HFF-Myc (cell line): ENCODE data around the gene MYOM3.
A peak's percentile ranks its signal among the peaks of the same experiment; 100 is the strongest.

Source experiments
- DNase-seq: peaks from one replicate; pipeline ENCODE4 v3.0.0-alpha.2; 2011; ENCODE audit warnings: low read depth; ENCODE audit errors: extremely low read depth
- H3K4me3 ChIP-seq: replicated peaks from 2 replicates; pipeline ENCODE4 v1.5.1; 2011; ENCODE audit warnings: low read depth, mild to moderate bottlenecking, control low read depth, low read length
- CTCF ChIP-seq: IDR thresholded peaks from 2 replicates; pipeline ENCODE4 v1.5.1; 2012; ENCODE audit warnings: mild to moderate bottlenecking, low read depth, low read length, control low read depth; ENCODE audit errors: missing control alignments

The MYOM3 gene

GRCh38 chr1:24154215-24154614 is 42.3 kb upstream of the MYOM3 start:
- H3K4me3 ChIP-seq: no peak overlapping the region
- no peak for TF ChIP-seq CTCF
- no peak for DNase-seq

DNA sequence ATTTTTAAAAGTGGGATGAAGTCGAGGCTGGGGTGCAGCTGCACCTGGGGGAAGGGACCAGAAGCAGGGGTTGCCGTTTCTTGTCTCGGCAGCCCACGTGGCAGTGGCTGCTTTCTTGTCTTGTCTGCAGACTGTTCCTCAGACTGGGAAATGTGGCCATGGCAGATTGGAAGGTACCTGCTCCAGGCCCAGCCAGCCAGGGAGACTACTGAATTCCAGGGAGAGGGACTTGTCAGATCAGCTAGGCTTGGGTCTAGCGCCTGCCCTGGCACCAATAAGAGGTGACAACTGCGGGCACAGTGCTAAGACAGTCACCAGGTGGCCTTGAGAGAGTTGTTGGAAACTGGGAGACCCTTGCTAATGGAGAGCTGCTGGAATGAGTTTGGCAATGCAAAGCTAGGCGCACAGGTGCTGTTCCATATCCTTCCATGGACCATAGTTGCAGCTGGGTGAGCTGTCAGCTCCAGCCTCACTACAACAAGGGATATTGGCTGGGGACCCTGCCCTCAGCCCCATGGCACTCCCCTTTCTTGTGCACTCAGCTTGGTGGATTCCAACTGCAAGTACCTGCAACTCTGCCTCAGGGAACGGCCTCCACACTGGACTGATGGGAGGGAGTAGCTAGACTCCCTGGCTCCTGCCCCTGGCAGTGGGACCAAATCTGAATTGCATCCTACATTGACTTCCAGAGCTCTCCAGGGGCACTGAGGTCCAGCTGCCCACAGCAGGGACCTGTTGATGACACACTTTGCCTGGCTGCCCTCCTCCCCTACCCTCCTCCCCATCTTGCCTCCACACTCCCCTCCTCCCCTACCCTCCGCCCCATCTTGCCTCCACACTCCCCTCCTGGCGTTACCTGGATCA is 40.9 kb upstream of the MYOM3 start:
- no peak for DNase-seq
- no peak for TF ChIP-seq CTCF
- H3K4me3 ChIP-seq: no peak overlapping the region

- TF ChIP-seq CTCF: no peak
- DNase-seq: no peak
- H3K4me3 ChIP-seq: no peak overlapping the region
Observed at GRCh38 chr1:24151175-24151533, 39.2 kb upstream of the MYOM3 start.

DNA sequence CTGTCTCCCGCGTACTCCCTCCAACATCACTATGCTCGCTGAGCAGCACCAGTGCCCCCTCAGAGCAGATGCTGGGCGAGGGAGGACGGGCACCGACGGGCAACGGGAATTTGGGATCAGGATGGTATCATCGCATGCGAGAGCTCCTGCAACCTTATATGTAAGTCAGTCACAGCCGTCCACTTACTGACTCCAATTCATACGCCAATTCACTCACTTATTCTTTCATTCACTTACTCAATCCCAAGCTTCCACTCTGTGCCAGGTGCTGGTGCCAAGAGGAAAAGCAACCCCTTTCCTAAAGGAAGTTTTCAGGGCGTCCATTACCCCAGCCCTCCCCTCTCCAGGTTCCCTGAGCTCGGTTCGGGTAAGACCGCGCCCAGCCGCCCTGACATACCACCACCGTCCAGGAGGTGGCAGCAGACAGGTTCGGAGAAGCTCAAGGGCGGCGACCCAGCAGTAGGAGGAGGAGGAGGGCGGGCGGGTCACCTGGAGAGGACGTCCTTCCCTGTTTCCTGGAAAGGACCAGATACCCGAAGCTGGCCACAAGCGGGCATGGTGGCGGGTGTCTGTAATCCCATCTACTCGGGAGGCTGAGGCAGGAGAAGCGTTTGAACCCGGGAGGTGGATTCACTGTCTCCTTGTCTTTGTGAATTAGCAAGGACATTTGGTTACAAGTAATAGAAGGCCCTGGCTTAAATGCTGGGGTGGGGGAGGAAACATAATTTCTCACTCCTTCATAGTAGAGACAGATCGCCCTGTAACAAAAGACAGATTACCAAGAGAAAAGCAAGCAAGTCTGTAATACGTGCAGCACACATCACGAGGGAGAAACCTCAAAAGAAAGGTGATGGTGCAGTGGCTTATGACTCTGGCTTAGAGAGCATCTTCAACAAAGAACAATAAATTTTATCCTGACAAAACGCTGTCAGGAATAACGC is 38.6 kb upstream of the MYOM3 start:
- TF ChIP-seq CTCF: peak; percentile 73
- H3K4me3 ChIP-seq: no peak overlapping the region
- peak; percentile 39 for DNase-seq

- TF ChIP-seq CTCF: no peak
Observed at GRCh38 chr1:24149866-24150233, 37.9 kb upstream of the MYOM3 start.

DNA sequence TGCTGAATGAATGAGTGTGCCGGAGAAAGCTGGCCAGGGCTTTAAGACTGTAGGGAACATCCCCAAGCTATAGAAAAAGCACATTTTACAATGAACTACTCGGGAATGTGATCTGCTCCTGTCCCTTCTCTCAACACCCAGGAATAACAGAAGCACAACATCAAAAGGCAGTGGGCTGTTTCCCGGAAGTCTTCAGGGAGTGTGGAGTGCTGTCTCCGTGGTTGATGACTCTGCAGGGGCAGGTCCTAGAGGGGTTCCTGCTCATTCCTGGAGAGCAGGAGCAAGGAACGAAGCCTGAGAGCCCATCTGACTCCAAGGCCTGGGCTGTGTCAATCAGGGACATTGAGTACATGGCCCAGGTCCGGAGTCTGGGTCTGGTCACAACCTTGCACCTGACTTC is 35.9 kb upstream of the MYOM3 start:
- H3K4me3 ChIP-seq: no peak overlapping the region
- no peak for DNase-seq
- no peak for TF ChIP-seq CTCF

More at GRCh38 chr1:24149866-24150233, 37.9 kb upstream of the MYOM3 start:
- H3K4me3 ChIP-seq: no peak overlapping the region
- DNase-seq: no peak
